RWPE2 (cell line): Measurements from ENCODE around the gene SKIDA1.

Experiments used
- ATAC-seq: fragments of 200-7000 bp; cut with Tn5 transposase; 3 replicates; pipeline ENCODE4 v1.9.1; 2021; ENCODE audit warnings: low read depth
- DNase-seq: peaks from one replicate; pipeline ENCODE4 v3.0.0-alpha.2; 2020; ENCODE audit warnings: low spot score
- H3K27ac ChIP-seq: fragments of 450-650 bp; 2 replicates; pipeline ENCODE4 v1.5.1; 2017; ENCODE audit warnings: mild to moderate bottlenecking; ENCODE audit not compliant: poor library complexity, severe bottlenecking
- H3K27me3 ChIP-seq: fragments of 250-450 bp; sonication (Bioruptor Pico); 2 replicates; pipeline ENCODE4 v1.5.1; 2021; ENCODE audit warnings: mild to moderate bottlenecking, moderate library complexity; ENCODE audit not compliant: insufficient read depth, poor library complexity, severe bottlenecking
- H3K36me3 ChIP-seq: fragments of 250-450 bp; sonication (Bioruptor Pico); 2 replicates; pipeline ENCODE4 v1.5.1; 2020; ENCODE audit warnings: low read depth, mild to moderate bottlenecking, moderate library complexity
- H3K4me1 ChIP-seq: fragments of 250-450 bp; sonication (Bioruptor Pico); 2 replicates; pipeline ENCODE4 v1.5.1; 2021; ENCODE audit warnings: mild to moderate bottlenecking, moderate library complexity; ENCODE audit not compliant: insufficient read depth, poor library complexity, severe bottlenecking
- H3K4me3 ChIP-seq: fragments of 250-450 bp; sonication (Bioruptor Pico); 2 replicates; pipeline ENCODE4 v1.5.1; 2021; ENCODE audit warnings: mild to moderate bottlenecking, moderate library complexity; ENCODE audit not compliant: severe bottlenecking
- H3K9me3 ChIP-seq: fragments of 250-450 bp; sonication (Bioruptor Pico); 2 replicates; pipeline ENCODE4 v1.5.1; 2021; ENCODE audit warnings: mild to moderate bottlenecking, moderate library complexity; ENCODE audit not compliant: severe bottlenecking
- CTCF ChIP-seq: fragments of 450-650 bp; IDR thresholded peaks from one replicate; pipeline ENCODE4 v1.5.1; 2017; ENCODE audit warnings: mild to moderate bottlenecking, moderate library complexity; ENCODE audit not compliant: poor library complexity, severe bottlenecking

SKIDA1 gene

DNA sequence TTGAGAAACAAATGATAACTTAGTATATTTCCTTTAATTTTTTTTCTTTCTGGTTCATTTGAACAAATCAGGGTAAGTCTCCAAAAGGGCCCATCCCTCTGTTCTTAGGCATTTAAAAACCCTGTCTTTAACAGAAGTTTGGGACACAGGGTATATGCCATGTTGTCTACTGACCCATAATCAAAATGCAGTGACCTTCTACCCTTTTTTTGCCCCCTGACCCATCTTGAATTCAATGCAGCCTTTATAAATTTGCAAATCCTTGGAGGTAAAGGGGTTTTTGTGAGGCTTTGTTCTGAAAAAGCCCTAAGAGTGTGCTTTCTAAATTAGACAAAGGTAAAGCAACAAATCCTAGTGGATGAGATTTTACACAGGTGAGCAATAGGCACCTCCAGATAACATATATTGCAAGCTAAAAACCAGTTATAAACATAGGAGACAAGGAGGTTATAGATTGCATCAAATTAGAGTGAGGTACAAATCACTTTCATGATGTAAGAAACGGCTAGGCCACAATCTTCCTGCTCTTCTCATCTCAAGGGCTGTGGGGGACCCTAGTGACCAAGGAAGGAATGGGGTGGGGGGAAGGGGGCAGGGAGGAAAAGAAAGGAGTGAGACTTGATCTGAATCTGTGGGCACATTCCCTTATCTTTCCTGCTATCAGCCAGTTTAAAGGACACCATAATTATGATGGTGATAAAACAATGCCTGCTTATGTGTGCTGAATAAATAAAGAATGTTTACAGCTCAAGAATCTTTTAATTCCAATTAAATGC, 2.7 kb downstream of the SKIDA1 start:
- no peak overlapping the region for H3K4me3 ChIP-seq
- no peaks in the 10 kb centered on the region for H3K27me3 ChIP-seq
- no peak overlapping the region for H3K27ac ChIP-seq
- TF ChIP-seq CTCF: no peak
- ATAC-seq (no peak), DNase-seq (no peak)
- no peaks in the 10 kb centered on the region for H3K9me3 ChIP-seq
- no peaks in the 10 kb centered on the region for H3K36me3 ChIP-seq
- no peaks in the 10 kb centered on the region for H3K4me1 ChIP-seq

GRCh38 chr10:21521751-21522533, 3.5 kb downstream of the SKIDA1 start:
- ATAC-seq: no peak
- H3K4me1 ChIP-seq: no peaks in the 10 kb centered on the region
- no peak overlapping the region for H3K27ac ChIP-seq
- no peaks in the 10 kb centered on the region for H3K36me3 ChIP-seq
- H3K27me3 ChIP-seq: no peaks in the 10 kb centered on the region
- TF ChIP-seq CTCF: no peak
- DNase-seq: no peak
- H3K9me3 ChIP-seq: no peaks in the 10 kb centered on the region
- H3K4me3 ChIP-seq: no peak overlapping the region

- no peak overlapping the region for H3K27ac ChIP-seq
- no peaks in the 10 kb centered on the region for H3K4me1 ChIP-seq
- no peak for TF ChIP-seq CTCF
- H3K4me3 ChIP-seq: no peak overlapping the region
- no peaks in the 10 kb centered on the region for H3K36me3 ChIP-seq
- no peaks in the 10 kb centered on the region for H3K27me3 ChIP-seq
- no peaks in the 10 kb centered on the region for H3K9me3 ChIP-seq
- ATAC-seq: no peak
- no peak for DNase-seq
These were observed 4.5 kb downstream of the SKIDA1 start for GRCh38 chr10:21520949-21521348.

DNA sequence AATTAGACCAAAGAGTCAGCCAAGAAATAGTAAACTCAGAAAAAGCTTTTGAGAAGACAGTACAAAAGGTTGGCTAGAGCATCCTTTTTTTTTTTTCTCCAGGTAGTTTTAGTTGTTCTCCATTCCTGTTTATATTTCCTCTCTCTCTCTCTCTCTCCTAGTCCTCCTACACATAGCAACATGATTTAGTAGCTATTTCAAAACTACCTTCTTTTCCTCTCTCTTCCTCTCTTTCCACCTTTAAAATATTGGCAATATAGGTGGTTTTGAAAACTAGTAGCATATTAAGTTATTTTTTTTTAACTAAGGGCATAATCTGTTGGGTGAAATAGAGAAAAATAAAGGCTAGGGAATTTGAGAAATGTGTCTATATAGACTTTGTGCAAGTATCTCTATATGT, 5.0 kb downstream of the SKIDA1 start:
- H3K9me3 ChIP-seq: no peaks in the 10 kb centered on the region
- no peaks in the 10 kb centered on the region for H3K36me3 ChIP-seq
- no peak overlapping the region for H3K27ac ChIP-seq
- no peaks in the 10 kb centered on the region for H3K27me3 ChIP-seq
- ATAC-seq (no peak), DNase-seq (no peak)
- H3K4me1 ChIP-seq: no peaks in the 10 kb centered on the region
- H3K4me3 ChIP-seq: no peak overlapping the region
- TF ChIP-seq CTCF: no peak
